Measurements from ENCODE around the gene CNRIP1.

The CNRIP1 gene

GRCh38 chr2:68325056-68325455 is 5.3 kb upstream of the CNRIP1 start (continued):
- TF ChIP-seq GLIS3 (CRISPR knock-in tag; IDR thresholded peaks at IDR 0.05) (no peak), ZNF565 (CRISPR knock-in tag; conservative IDR thresholded peaks at IDR 0.05; ENCODE audit: low read depth) (no peak), CREB5 (CRISPR knock-in tag; IDR thresholded peaks at IDR 0.05; ENCODE audit: low read depth) (no peak), SNAI2 (CRISPR knock-in tag; IDR thresholded peaks at IDR 0.05) (no peak), ISL1 (CRISPR knock-in tag; IDR thresholded peaks at IDR 0.05) (no peak), TCF4 (CRISPR knock-in tag; IDR thresholded peaks at IDR 0.05; ENCODE audit: borderline replicate concordance) (no peak), OSR1 (CRISPR knock-in tag; IDR thresholded peaks at IDR 0.05) (no peak)

- TF ChIP-seq ARNTL (CRISPR knock-in tag; IDR thresholded peaks at IDR 0.05; ENCODE audit: borderline replicate concordance, low read depth) (no peak), PATZ1 (CRISPR knock-in tag; IDR thresholded peaks at IDR 0.05; ENCODE audit: borderline replicate concordance) (no peak), PPARA (CRISPR knock-in tag; IDR thresholded peaks at IDR 0.05; ENCODE audit: borderline replicate concordance) (no peak), ZNF70 (CRISPR knock-in tag; IDR thresholded peaks at IDR 0.05) (no peak), TCF4 (CRISPR knock-in tag; IDR thresholded peaks at IDR 0.05; ENCODE audit: borderline replicate concordance) (no peak), ZFP30 (CRISPR knock-in tag; IDR thresholded peaks at IDR 0.05) (no peak), ESRRG (CRISPR knock-in tag; IDR thresholded peaks at IDR 0.05) (no peak), CSRNP3 (CRISPR knock-in tag; IDR thresholded peaks at IDR 0.05) (no peak), ZC3H10 (CRISPR knock-in tag; IDR thresholded peaks at IDR 0.05) (no peak), ZNF8 (CRISPR knock-in tag; IDR thresholded peaks at IDR 0.05) (no peak), ISL1 (CRISPR knock-in tag; IDR thresholded peaks at IDR 0.05) (no peak)
- no peak; the same call in 1 of the 3 replicates for ATAC-seq
Measured at GRCh38 chr2:68320118-68320641, 431 bp upstream of the CNRIP1 start.

- TF ChIP-seq ZC3H10 (CRISPR knock-in tag; IDR thresholded peaks at IDR 0.05), result no peak
- TF ChIP-seq TCF4 (CRISPR knock-in tag; IDR thresholded peaks at IDR 0.05; ENCODE audit: borderline replicate concordance), result no peak
- TF ChIP-seq CSDC2 (CRISPR knock-in tag; IDR thresholded peaks at IDR 0.05), result no peak
- peak; percentile 65 for ATAC-seq
Measured at GRCh38 chr2:68318914-68319397, 793 bp downstream of the CNRIP1 start.

- TF ChIP-seq ZFP3 (CRISPR knock-in tag; IDR thresholded peaks at IDR 0.05) (no peak), ARNTL (CRISPR knock-in tag; IDR thresholded peaks at IDR 0.05; ENCODE audit: borderline replicate concordance, low read depth) (no peak), CSDC2 (CRISPR knock-in tag; IDR thresholded peaks at IDR 0.05) (no peak), ZC3H10 (CRISPR knock-in tag; IDR thresholded peaks at IDR 0.05) (no peak), PATZ1 (CRISPR knock-in tag; IDR thresholded peaks at IDR 0.05; ENCODE audit: borderline replicate concordance) (no peak), ISL1 (CRISPR knock-in tag; IDR thresholded peaks at IDR 0.05) (no peak), TCF4 (CRISPR knock-in tag; IDR thresholded peaks at IDR 0.05; ENCODE audit: borderline replicate concordance) (no peak), ZFP30 (CRISPR knock-in tag; IDR thresholded peaks at IDR 0.05) (no peak), BACH2 (CRISPR knock-in tag; IDR thresholded peaks at IDR 0.05; ENCODE audit: borderline replicate concordance) (no peak), CREB5 (CRISPR knock-in tag; IDR thresholded peaks at IDR 0.05; ENCODE audit: low read depth) (no peak), ESRRG (CRISPR knock-in tag; IDR thresholded peaks at IDR 0.05) (no peak), GLIS3 (CRISPR knock-in tag; IDR thresholded peaks at IDR 0.05) (no peak), SNAI2 (CRISPR knock-in tag; IDR thresholded peaks at IDR 0.05) (no peak)
- ATAC-seq, result peak; percentile 60
Measured at GRCh38 chr2:68317971-68318913, 1.5 kb downstream of the CNRIP1 start.
